Head of caudate nucleus (tissue), 42 donors: ENCODE data around the gene CDK16.

Experiments used
- DNase-seq, 42 donors: peaks; one replicate each; pipeline versions ENCODE4 v3.0.0 to v3.0.0-alpha.2; 2020 to 2021; ENCODE audit warnings: mixed read lengths in 7 of 42
- intact Hi-C: fragments of 100-400 bp; cut with DNase I; formaldehyde crosslinking; loops from one replicate; pipeline ENCODE4 v1.15.0; 2022

Gene CDK16

GRCh38 chrX:47182106-47182700, 36.3 kb upstream of the CDK16 start:
- DNase-seq, result no peak
- intact Hi-C loops, result no loop called here

GRCh38 chrX:47184486-47184885, 34.0 kb upstream of the CDK16 start:
- DNase-seq, result no peak
- intact Hi-C loops, result no loop called here

- peak in 5 of 42 donors; percentile 8 to 48 (median 28) for DNase-seq
- intact Hi-C loops, result no loop called here
These were observed 33.2 kb upstream of the CDK16 start for GRCh38 chrX:47185241-47185640.

DNA sequence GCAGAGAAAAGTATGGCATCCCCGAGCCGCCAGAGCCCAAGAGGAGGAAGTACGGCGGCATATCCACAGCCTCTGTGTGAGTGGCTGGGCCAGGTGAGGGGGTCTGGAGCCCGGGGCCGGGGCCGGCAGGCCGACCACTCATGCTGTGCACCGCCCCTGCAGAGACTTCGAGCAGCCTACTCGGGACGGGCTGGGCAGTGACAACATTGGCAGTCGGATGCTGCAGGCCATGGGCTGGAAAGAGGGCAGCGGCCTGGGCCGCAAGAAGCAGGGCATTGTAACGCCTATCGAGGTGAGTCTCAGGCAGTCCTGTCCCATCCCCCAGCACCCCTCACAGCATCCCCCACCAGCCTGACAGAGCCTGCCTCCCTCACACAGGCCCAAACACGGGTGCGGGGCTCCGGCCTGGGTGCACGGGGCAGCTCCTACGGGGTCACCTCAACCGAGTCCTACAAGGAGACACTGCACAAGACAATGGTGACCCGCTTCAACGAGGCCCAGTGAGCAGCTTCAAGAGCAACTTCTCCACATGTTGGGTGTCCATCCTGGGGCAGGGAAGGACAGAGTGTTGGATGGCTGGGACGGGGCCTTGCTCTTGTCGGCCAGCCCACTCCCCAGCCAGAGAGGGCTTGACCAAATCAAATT, 32.3 kb upstream of the CDK16 start:
- no peak for DNase-seq
- intact Hi-C loops, result no loop called here

DNA sequence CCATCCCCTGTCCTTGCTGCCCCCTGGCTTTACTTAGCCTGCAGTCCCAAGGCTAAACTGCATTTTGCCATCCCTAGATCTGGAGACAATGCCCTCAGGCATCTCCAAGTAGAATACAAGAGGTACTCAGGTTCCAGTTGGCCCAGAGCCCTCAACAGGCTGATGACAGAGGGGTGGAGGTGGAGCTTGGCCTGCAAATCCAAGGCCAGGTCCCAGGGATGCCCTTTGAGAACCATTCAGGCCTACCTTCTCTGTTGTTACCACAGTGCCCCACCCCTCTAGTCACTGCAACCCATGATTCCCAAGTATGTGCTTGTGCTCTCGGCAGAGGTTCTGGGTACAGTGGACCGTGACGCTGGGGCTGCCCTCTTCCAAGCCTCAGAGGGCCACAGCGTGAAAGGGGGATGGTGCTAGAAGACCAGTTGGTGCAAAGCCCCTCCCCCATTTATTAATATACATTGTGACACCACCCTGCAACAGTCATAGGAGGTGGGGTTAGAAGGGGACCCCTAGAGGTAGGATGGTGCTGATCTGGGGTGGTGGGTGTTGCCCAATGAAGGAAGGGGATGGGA, 31.3 kb upstream of the CDK16 start:
- no peak for DNase-seq
- intact Hi-C loops, result no loop called here

DNA sequence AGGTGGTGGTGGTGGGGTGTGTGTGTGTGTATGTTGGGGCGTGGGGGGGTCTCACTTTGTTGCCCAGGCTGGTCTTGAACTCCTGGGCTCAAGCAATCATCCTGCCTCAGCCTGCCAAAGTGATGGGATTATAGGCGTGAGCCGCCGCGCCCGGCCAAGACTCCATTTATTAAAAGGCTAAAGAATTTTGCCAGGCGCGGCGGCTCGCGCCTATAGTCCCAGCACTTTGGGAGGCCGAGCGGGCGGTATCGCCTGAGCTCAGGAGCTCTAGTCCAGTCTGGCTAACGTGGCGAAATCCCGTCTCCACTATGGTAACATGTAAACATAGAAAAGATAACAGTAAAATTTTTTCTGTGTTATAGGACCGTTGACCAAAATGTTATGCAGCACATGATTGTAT, 28.6 kb upstream of the CDK16 start:
- DNase-seq, result no peak
- intact Hi-C loops, result loop anchor here (5.0 kb wide), 1 partner anchor 192 kb away; no protein-coding TSS in a partner anchor

GRCh38 chrX:47190445-47191269, 27.8 kb upstream of the CDK16 start:
- DNase-seq, result peak; percentile 81 to 94 (median 89)
- intact Hi-C loops, result loop anchor here (5.0 kb wide), 1 partner anchor 192 kb away; no protein-coding TSS in a partner anchor

GRCh38 chrX:47191331-47191730, 27.1 kb upstream of the CDK16 start:
- peak in 10 of 42 donors; percentile 12 to 45 (median 34) for DNase-seq
- intact Hi-C loops, result loop anchor here (5.0 kb wide), 1 partner anchor 191 kb away; no protein-coding TSS in a partner anchor

DNA sequence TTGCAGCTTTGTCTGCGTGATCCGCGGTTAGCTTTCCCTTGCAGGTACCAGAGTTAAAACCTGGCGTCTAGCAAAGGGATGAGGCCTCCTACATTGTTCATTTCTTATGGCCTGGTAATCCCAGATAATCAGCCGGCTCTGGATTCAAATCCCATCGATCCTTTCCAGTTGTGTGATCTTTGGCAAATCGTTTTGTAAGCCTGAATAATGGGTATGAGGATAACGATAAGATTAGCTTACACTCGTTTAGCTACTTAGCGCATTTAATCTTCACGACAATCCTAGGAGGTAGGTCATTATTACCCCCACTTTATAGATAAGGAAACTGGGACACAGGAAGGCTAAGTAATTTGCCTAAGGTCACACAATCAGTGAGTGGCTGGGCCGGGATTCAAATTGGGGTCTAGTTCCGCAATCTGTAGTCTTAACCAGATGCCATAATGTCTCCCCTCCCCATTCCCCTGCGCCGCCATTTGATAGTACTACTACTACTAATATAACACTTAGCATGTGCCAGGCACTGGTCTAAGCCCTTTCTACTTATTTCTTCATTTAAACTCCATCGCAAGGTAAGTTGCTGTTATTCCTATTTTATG, 26.6 kb upstream of the CDK16 start:
- intact Hi-C loops, result loop anchor here (2.0 to 5.0 kb wide), 2 partner anchors 190 to 331 kb away; no protein-coding TSS in a partner anchor
- DNase-seq, result no peak

DNA sequence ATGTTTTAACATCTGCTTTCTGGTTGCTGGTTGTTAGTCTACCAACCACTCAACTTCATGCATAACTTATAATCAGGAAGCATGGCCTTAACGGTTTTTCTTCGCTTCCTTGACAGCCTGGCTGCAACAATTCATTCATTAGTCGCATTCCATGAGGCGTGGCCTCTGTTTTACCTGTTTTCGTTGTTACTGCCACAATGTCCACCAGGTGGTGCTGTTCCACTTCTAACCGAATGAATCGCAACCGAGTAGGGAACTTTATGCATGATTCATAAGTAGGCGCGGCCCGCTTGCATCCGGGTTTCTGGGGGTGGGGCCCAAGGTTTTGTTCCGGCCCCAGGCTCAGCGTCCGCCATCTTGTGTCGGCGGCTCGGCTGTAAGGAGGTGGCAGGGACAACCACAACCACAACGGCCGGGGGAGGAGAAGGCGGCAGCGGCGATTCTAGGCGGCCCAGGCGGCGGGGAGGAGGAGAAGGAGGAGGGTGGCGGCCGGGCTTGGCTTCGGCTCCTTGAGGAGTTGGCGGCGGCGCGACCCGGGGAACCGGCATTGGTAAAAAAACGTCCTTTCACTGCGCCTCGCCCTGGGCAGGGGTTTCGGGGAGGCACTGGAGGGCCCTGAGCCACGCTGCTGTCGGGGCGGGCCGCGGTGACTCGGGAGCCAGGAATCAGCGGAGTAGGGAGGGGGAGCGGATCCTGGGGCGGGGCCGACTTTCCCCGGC, 24.8 kb upstream of the CDK16 start, which contains the start of gene UBA1:
Gene UBA1, plus strand, starts transcription at position 355 of the 719 bp plus-strand sequence. CDS start 4,974 bp downstream, outside the sequence.
- intact Hi-C loops, result loop anchor here (2.0 to 5.0 kb wide), 2 partner anchors 189 to 329 kb away; no protein-coding TSS in a partner anchor
- DNase-seq, result peak; percentile 87 to 99 (median 97)

DNA sequence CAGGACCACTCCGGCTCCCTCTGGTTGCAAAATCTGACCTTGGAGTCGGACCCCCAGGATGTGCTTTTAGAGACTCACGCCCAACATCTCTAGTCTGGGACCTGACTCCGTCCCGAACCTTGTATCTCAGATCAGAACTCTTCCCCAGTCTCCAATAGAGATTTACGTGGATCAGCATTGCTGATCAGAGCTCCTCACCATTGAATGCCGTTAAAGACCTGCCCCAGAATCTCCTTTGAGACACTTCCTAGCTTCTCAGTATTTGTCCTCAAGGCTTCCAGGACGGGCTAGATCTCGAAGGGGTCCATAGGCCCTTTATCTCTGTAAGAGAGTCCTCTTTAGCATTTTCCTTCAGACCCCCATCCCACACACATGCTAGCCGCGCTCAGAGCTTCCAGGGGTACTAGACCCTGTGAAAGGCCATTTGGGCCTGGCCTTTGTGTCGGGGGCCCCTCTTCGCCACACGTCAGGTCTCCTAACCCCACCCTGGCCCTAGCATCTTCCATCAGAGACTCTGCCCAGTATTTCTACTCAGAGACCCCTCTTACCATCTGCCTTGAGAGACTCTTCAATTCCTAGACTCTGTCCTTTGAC, 24.2 kb upstream of the CDK16 start:
- intact Hi-C loops, result loop anchor here (5.0 kb wide), 1 partner anchor 188 kb away; no protein-coding TSS in a partner anchor
- no peak for DNase-seq

DNA sequence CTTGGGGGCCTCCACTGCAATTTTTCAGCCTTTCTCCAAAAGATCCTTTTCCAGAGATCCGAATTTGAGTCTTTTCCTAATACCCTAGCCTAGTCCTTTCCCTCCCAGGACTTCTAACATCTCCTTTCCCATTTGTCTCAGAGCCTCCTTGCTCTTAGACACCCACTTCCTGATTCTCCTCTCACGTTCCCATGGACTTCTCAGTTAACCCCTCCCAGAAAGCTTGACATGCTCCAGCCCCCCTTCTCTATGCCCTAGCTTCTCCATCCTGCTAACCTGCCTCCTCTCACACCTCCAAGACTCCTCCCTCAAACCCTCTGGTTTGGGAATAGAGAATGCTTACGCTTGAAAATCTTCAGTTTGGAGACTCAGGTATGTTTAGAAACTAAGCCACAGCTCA, 22.4 kb upstream of the CDK16 start:
- intact Hi-C loops, result no loop called here
- no peak for DNase-seq

- DNase-seq, result no peak
- intact Hi-C loops, result no loop called here
These were observed 21.0 kb upstream of the CDK16 start for GRCh38 chrX:47197526-47197925.

DNA sequence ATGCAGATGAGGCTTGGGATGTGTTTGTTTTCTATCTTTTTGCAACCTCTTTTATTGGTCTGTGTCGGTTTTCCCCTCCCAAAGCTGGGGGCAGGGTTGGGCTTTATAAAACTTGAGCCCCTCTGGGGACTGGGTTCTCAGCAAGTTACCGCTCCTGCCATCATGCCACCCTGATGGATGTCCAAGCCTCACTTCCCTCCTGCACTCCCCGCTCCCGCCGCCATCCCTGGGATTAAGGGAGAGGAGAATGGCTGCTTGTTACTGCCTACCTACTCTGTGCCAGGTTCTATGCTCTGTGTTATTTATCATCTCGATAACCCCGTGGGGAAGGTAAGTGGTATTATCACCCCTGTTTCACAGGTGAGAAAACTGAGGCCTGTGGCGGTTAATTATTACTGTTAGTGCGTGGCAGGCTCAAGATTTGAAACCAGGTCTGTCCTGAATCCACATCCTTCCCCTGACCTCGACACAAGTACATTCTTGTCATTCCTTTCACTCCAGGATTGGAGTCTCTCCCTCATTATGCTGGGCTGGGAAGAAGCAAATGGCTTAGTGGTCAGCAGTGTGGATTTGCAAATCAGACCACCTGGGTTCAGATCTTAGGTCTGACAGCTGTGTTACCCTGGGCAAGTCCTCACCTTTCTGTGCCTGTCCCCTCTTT, 20.3 kb upstream of the CDK16 start:
- intact Hi-C loops, result no loop called here
- DNase-seq, result no peak

DNA sequence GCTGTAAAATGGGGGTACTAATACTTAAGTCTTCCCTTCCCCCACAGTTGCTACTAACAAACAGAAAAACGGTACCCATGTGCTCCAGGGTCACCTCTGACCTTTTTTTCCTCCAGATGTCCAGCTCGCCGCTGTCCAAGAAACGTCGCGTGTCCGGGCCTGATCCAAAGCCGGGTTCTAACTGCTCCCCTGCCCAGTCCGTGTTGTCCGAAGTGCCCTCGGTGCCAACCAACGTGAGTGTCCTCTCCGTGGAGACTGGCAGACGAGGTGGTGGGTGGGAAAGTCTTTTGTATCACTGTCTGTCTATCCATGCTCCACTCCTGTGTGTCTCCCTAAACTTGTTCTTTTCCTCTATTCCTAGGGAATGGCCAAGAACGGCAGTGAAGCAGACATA, 19.8 kb upstream of the CDK16 start:
- intact Hi-C loops, result no loop called here

DNA sequence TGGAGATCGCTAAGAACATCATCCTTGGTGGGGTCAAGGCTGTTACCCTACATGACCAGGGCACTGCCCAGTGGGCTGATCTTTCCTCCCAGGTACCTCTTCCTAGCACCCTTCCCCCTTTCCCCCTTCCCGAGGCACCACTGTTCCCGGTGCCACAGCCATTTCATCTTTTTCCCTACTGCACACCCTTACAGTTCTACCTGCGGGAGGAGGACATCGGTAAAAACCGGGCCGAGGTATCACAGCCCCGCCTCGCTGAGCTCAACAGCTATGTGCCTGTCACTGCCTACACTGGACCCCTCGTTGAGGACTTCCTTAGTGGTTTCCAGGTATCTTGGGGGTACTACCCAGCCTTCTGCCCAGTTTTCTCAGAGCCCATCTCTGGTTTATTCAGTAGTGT, 19.2 kb upstream of the CDK16 start:
- no peak for DNase-seq
- intact Hi-C loops, result no loop called here

More for the DNA sequence above, 19.8 kb upstream of the CDK16 start:
- no peak for DNase-seq

DNA sequence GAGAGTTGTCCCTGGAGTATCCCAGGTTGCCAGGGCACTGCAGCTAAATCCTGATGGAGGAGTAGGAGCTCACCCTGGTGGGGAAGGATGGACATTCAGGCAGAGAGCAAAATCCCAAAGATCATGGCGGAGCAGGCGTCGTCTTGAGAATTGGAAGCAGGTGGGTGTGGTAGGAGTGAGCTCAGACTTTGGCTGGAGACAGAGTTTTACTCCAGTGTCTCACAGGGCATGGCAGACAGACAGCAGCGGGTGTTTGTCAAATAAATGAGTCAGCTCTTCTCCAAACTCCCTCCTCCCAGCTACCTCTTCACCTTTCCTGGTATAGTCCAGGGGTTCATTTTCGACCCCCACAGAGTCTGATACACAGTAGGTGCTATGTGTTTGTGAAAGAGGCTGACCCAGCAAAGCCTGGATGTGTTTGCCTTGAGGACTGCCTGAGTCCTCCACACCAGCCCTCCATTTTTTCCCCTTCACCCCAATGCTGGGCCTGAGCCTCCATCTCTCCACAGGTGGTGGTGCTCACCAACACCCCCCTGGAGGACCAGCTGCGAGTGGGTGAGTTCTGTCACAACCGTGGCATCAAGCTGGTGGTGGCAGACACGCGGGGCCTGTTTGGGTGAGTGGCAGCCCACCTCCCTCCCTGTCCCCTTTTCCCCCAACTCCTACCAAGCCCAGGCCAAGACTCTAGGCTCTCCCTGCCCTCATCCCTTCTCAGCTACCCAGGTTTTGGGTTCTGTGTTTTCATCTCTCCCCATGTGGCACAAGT, 17.9 kb upstream of the CDK16 start:
- no peak for DNase-seq
- intact Hi-C loops, result no loop called here
